Upper lobe of left lung (tissue), 6 donors: ENCODE results near the gene OR1N1. TPM values are rescaled to one million over a fixed set of nuclear protein-coding genes. Genes with fewer than 3 reads are reported as not detected.
"Not testable (repeated sequence)": the region's sequence is repeated elsewhere in the genome, so short reads cannot be mapped to it uniquely, and the experiment has no call there.

Experiments used
- ATAC-seq, 2 donors: fragments of 200-7000 bp; cut with Tn5 transposase; one replicate each; pipeline ENCODE4 v1.9.1; 2022; ENCODE audit warnings: mild to moderate bottlenecking in 2 of 2, moderate library complexity in 2 of 2; ENCODE audit not compliant: low FRiP score in 2 of 2
- DNase-seq, 2 donors: peaks; one replicate each; pipeline ENCODE4 v3.0.0-alpha.2; 2019 to 2020
- H3K27ac ChIP-seq, 4 donors: fragments of 200-600 bp; sonication (generic); one replicate each; pipeline ENCODE4 v1.5.1; 2016 to 2019
- H3K27me3 ChIP-seq, 4 donors: fragments of 200-600 bp; sonication (generic); one replicate each; pipeline ENCODE4 v1.5.1; 2017 to 2019
- H3K36me3 ChIP-seq, 4 donors: fragments of 200-600 bp; sonication (generic); one replicate each; pipeline ENCODE4 v1.5.1; 2016 to 2019
- H3K4me1 ChIP-seq, 4 donors: fragments of 200-600 bp; sonication (generic); one replicate each; pipeline ENCODE4 v1.5.1; 2018 to 2019
- H3K4me3 ChIP-seq, 4 donors: fragments of 200-600 bp; sonication (generic); one replicate each; pipeline ENCODE4 v1.5.1; 2017 to 2019; ENCODE audit warnings: mild to moderate bottlenecking in 2 of 4, moderate library complexity in 1 of 4
- H3K9me3 ChIP-seq, 4 donors: fragments of 200-600 bp; sonication (generic); one replicate each; pipeline ENCODE4 v1.5.1; 2018 to 2019
- CTCF ChIP-seq, 6 experiments: fragments of 450-650 bp in 4 of 6; fragments of 200-600 bp in 2 of 6; sonication (generic) in 2 of 6; IDR thresholded peaks; one replicate each; pipeline ENCODE4 v1.5.1; 2016 to 2019; ENCODE audit warnings: antibody characterized with exemption in 6 of 6
- EP300 ChIP-seq, 4 donors: sonication (generic); formaldehyde crosslinking; IDR thresholded peaks; one replicate each; pipeline ENCODE4 v1.5.1; 2017; ENCODE audit warnings: antibody characterized with exemption in 4 of 4, control low read depth in 2 of 4
- POLR2A ChIP-seq, 4 donors: fragments of 450-650 bp; IDR thresholded peaks; one replicate each; pipeline ENCODE4 v1.5.1; 2016 to 2017; ENCODE audit warnings: antibody characterized with exemption in 4 of 4, mild to moderate bottlenecking in 2 of 4
- POLR2AphosphoS5 ChIP-seq, 2 donors: sonication (generic); formaldehyde crosslinking; IDR thresholded peaks; one replicate each; pipeline ENCODE4 v1.5.1; 2017; ENCODE audit warnings: antibody characterized with exemption in 2 of 2
- WGBS, 2 donors: methylation state at CpG; one replicate each; pipeline ENCODE4 v1.1.5; 2017 to 2018; 5-methylcytosine and 5-hydroxymethylcytosine counted together
- total RNA-seq, 6 donors: library from RNA; depleted of rRNA in 4 of 6; stranded (reverse); fragments of >200 nt in 4 of 6; gene quantifications; one replicate each; pipeline versions ENCODE4 v1.1.0 to v1.2.1, GENCODE V29; 2016 to 2021
- donor health status: DM: no; HTN: no; CAD: no; lungs with moderate emphysema.
- donor health status: DM: no; HTN: yes; CAD: no; lungs with severe emphysema.

The OR1N1 gene
- total RNA-seq, 6 donors from 2014 or later = not detected

- no peak for TF ChIP-seq POLR2AphosphoS5 (IDR thresholded peaks at IDR 0.05)
- TF ChIP-seq EP300 (IDR thresholded peaks at IDR 0.05) = no peak
- no peak for TF ChIP-seq POLR2A (IDR thresholded peaks at IDR 0.05)
- TF ChIP-seq CTCF (IDR thresholded peaks at IDR 0.05) = no peak
- Histone ChIP-seq H3K27me3 (no peaks in the 10 kb centered on the region), H3K36me3 (no peaks in the 10 kb centered on the region), H3K27ac (no peak within 1 kb of the TSS), H3K4me1 (no peaks in the 10 kb centered on the region), H3K9me3 (no peaks in the 10 kb centered on the region), H3K4me3 (no peak within 1 kb of the TSS)
- WGBS, 2 donors = 49 to 52% methylated on average over 2 of the region's 2 CpGs
- ATAC-seq = no peak
- no peak for DNase-seq
Measured at GRCh38 chr9:122552812-122553211, 25.7 kb upstream of the OR1N1 start, which contains the start of gene OR1N2. Gene OR1N2 (plus strand): TSS chr9:122553112. CDS start chr9:122553212, 100 bp downstream.

- TF ChIP-seq EP300 (IDR thresholded peaks at IDR 0.05) (no peak), POLR2A (IDR thresholded peaks at IDR 0.05) (no peak), POLR2AphosphoS5 (IDR thresholded peaks at IDR 0.05) (no peak), CTCF (IDR thresholded peaks at IDR 0.05) (no peak)
- Histone ChIP-seq H3K4me3 (no peak overlapping the region), H3K27ac (no peak overlapping the region), H3K27me3 (no peaks in the 10 kb centered on the region), H3K36me3 (no peaks in the 10 kb centered on the region), H3K9me3 (no peaks in the 10 kb centered on the region), H3K4me1 (no peaks in the 10 kb centered on the region)
- 66 to 78% methylated on average over 5 of the region's 5 CpGs for WGBS, 2 donors
- no peak for ATAC-seq
- DNase-seq = no peak
Measured at GRCh38 chr9:122551371-122551770, 24.3 kb upstream of the OR1N1 start.

GRCh38 chr9:122546196-122546595 lies 19.1 kb upstream of the OR1N1 start:
- H3K27me3 ChIP-seq = no peaks in the 10 kb centered on the region
- H3K36me3 ChIP-seq = no peaks in the 10 kb centered on the region
- no peak for ATAC-seq
- WGBS, 2 donors = 59 to 62% methylated on average over 8 of the region's 8 CpGs
- H3K4me1 ChIP-seq = no peaks in the 10 kb centered on the region
- TF ChIP-seq CTCF (IDR thresholded peaks at IDR 0.05) (no peak), EP300 (IDR thresholded peaks at IDR 0.05) (no peak), POLR2AphosphoS5 (IDR thresholded peaks at IDR 0.05) (no peak), POLR2A (IDR thresholded peaks at IDR 0.05) (no peak)
- H3K4me3 ChIP-seq = no peak overlapping the region
- H3K9me3 ChIP-seq = no peaks in the 10 kb centered on the region
- H3K27ac ChIP-seq = no peak overlapping the region
- DNase-seq = no peak

GRCh38 chr9:122538757-122539156 lies 11.7 kb upstream of the OR1N1 start:
- ATAC-seq (no peak), DNase-seq (no peak)
- WGBS, 2 donors = 64 to 73% methylated on average over 2 of the region's 2 CpGs
- no peaks in the 10 kb centered on the region for H3K27me3 ChIP-seq
- H3K36me3 ChIP-seq = no peaks in the 10 kb centered on the region
- no peak overlapping the region for H3K4me3 ChIP-seq
- TF ChIP-seq EP300 (IDR thresholded peaks at IDR 0.05) = no peak
- no peak for TF ChIP-seq CTCF (IDR thresholded peaks at IDR 0.05)
- no peak for TF ChIP-seq POLR2AphosphoS5 (IDR thresholded peaks at IDR 0.05)
- TF ChIP-seq POLR2A (IDR thresholded peaks at IDR 0.05) = no peak
- H3K4me1 ChIP-seq = no peaks in the 10 kb centered on the region
- no peak overlapping the region for H3K27ac ChIP-seq
- no peaks in the 10 kb centered on the region for H3K9me3 ChIP-seq

GRCh38 chr9:122537066-122537465 lies 10.0 kb upstream of the OR1N1 start:
- not testable (repeated sequence) for H3K4me1 ChIP-seq, H3K27me3 ChIP-seq, ATAC-seq, H3K9me3 ChIP-seq, H3K27ac ChIP-seq, H3K36me3 ChIP-seq, H3K4me3 ChIP-seq
- WGBS, 2 donors = 68 to 70% methylated on average over 7 of the region's 7 CpGs
- DNase-seq = peak in 1 of 2 donors; percentile 3
